Astrocyte (in vitro differentiated cells and primary cell): ENCODE results near the gene UPF2. TPM values are rescaled to one million over a fixed set of nuclear protein-coding genes. Genes with fewer than 3 reads are reported as not detected.

Source experiments
- DNase-seq: peaks from one replicate; pipeline ENCODE4 v3.0.0-alpha.2; 2010; ENCODE audit warnings: low read depth
- FAIRE-seq: peaks from 2 replicates; lab custom pipeline; 2011; peaks lifted over from hg19 to GRCh38; lab: Jason Lieb, UNC
- H2AFZ ChIP-seq: 2 replicates; pipeline ENCODE4 v1.6.0; 2012; ENCODE audit warnings: low read depth, low read length, inconsistent platforms
- H3K27ac ChIP-seq: 2 replicates; pipeline ENCODE4 v1.5.1; 2011; ENCODE audit warnings: low read depth, low read length, inconsistent platforms
- H3K27me3 ChIP-seq: 2 replicates; pipeline ENCODE4 v1.6.0; 2011; ENCODE audit warnings: low read length, inconsistent platforms; ENCODE audit not compliant: insufficient read depth
- H3K36me3 ChIP-seq: 2 replicates; pipeline ENCODE4 v1.5.1; 2011; ENCODE audit warnings: low read length, inconsistent platforms; ENCODE audit not compliant: insufficient read depth
- H3K4me1 ChIP-seq: 2 replicates; pipeline ENCODE4 v1.5.1; 2011; ENCODE audit warnings: low read length, inconsistent platforms; ENCODE audit not compliant: insufficient read depth
- H3K4me2 ChIP-seq: 2 replicates; pipeline ENCODE4 v1.6.0; 2012; ENCODE audit warnings: low read length, inconsistent platforms
- H3K4me3 ChIP-seq: 2 replicates; pipeline ENCODE4 v1.5.1; 2011; ENCODE audit warnings: low read depth, mild to moderate bottlenecking, low read length, inconsistent platforms; ENCODE audit not compliant: insufficient read depth
- H3K79me2 ChIP-seq: 2 replicates; pipeline ENCODE4 v1.6.0; 2012; ENCODE audit warnings: mild to moderate bottlenecking, low read length, inconsistent platforms; ENCODE audit not compliant: insufficient read depth
- H3K9ac ChIP-seq: 2 replicates; pipeline ENCODE4 v1.6.0; 2012; ENCODE audit warnings: mild to moderate bottlenecking, low read length, inconsistent platforms
- H3K9me3 ChIP-seq: 2 replicates; pipeline ENCODE4 v1.5.1; 2012; ENCODE audit warnings: low read depth, mild to moderate bottlenecking, low read length, inconsistent platforms; ENCODE audit not compliant: insufficient read depth
- H4K20me1 ChIP-seq: 2 replicates; pipeline ENCODE4 v1.6.0; 2012; ENCODE audit warnings: low read length, inconsistent platforms; ENCODE audit not compliant: insufficient read depth
- H3K27ac Mint-ChIP-seq: one replicate; pipeline ENCODE4 v1.8.0; 2021; ENCODE audit warnings: mild to moderate bottlenecking, mixed read lengths; ENCODE audit not compliant: unreplicated experiment
- H3K27me3 Mint-ChIP-seq: one replicate; pipeline ENCODE4 v1.8.0; 2021; ENCODE audit warnings: low read depth, mixed read lengths; ENCODE audit not compliant: unreplicated experiment
- H3K36me3 Mint-ChIP-seq: one replicate; pipeline ENCODE4 v1.8.0; 2021; ENCODE audit warnings: low read depth, mixed read lengths; ENCODE audit not compliant: unreplicated experiment
- H3K4me1 Mint-ChIP-seq: one replicate; pipeline ENCODE4 v1.8.0; 2021; ENCODE audit warnings: low read depth, mixed read lengths; ENCODE audit not compliant: unreplicated experiment
- H3K4me3 Mint-ChIP-seq: one replicate; pipeline ENCODE4 v1.8.0; 2021; ENCODE audit warnings: mild to moderate bottlenecking, moderate library complexity, mixed read lengths; ENCODE audit not compliant: unreplicated experiment
- H3K9me3 Mint-ChIP-seq: one replicate; pipeline ENCODE4 v1.8.0; 2021; ENCODE audit warnings: mild to moderate bottlenecking, mixed read lengths; ENCODE audit not compliant: unreplicated experiment
- CTCF ChIP-seq: IDR thresholded peaks from 2 replicates; pipeline ENCODE4 v1.5.1; 2011; ENCODE audit warnings: low read depth, mild to moderate bottlenecking, inconsistent platforms, low read length, moderate library complexity; ENCODE audit not compliant: insufficient read depth
- EZH2 ChIP-seq: IDR thresholded peaks from 2 replicates; pipeline ENCODE4 v1.6.1; 2012; ENCODE audit warnings: mild to moderate bottlenecking, low read length, inconsistent platforms; ENCODE audit not compliant: insufficient read depth
- total RNA-seq: library from RNA; stranded (reverse); gene quantifications from 2 replicates; pipeline ENCODE4 v1.2.1, GENCODE V29; 2021

Gene UPF2
- total RNA-seq, 1 donor from 2014 or later, result 23.2 TPM

GRCh38 chr10:12067336-12067735 lies 24.7 kb upstream of the UPF2 start:
- Mint-ChIP-seq H3K4me1 (peaks cover 7% of the 10 kb centered on the region), H3K27ac (peak overlapping the region; percentile 85), H3K36me3 (peaks cover 2% of the 10 kb centered on the region), H3K4me3 (no peak overlapping the region), H3K9me3 (peaks cover 4% of the 10 kb centered on the region), H3K27me3 (no peaks in the 10 kb centered on the region)
- Histone ChIP-seq H3K4me3 (no peak overlapping the region), H2AFZ (peak overlapping the region; percentile 60), H3K79me2 (peaks cover 16% of the 10 kb centered on the region), H3K4me2 (peak overlapping the region; percentile 79), H3K36me3 (no peaks in the 10 kb centered on the region), H3K4me1 (peaks cover 8% of the 10 kb centered on the region), H3K9me3 (no peaks in the 10 kb centered on the region), H3K9ac (peak overlapping the region; percentile 26), H4K20me1 (peaks cover 3% of the 10 kb centered on the region), H3K27ac (peak overlapping the region; percentile 52), H3K27me3 (no peaks in the 10 kb centered on the region)
- TF ChIP-seq EZH2, result no peak
- no peak for TF ChIP-seq CTCF
- peak; percentile 93 for DNase-seq
- FAIRE-seq, result peak; percentile 26

- no peak overlapping the region for H3K27ac Mint-ChIP-seq
- DNase-seq (no peak), FAIRE-seq (no peak)
- Histone ChIP-seq H3K4me3 (no peak overlapping the region), H3K27me3 (no peaks in the 10 kb centered on the region), H3K4me2 (no peak overlapping the region), H2AFZ (no peak overlapping the region), H3K4me1 (peaks cover 8% of the 10 kb centered on the region), H3K36me3 (no peaks in the 10 kb centered on the region), H3K9me3 (no peaks in the 10 kb centered on the region), H4K20me1 (no peaks in the 10 kb centered on the region), H3K27ac (no peak overlapping the region), H3K9ac (no peak overlapping the region), H3K79me2 (no peaks in the 10 kb centered on the region)
- peaks cover 7% of the 10 kb centered on the region for H3K4me1 Mint-ChIP-seq
- no peaks in the 10 kb centered on the region for H3K27me3 Mint-ChIP-seq
- TF ChIP-seq CTCF (no peak), EZH2 (no peak)
- H3K9me3 Mint-ChIP-seq, result peaks cover 4% of the 10 kb centered on the region
- H3K4me3 Mint-ChIP-seq, result no peak overlapping the region
- no peaks in the 10 kb centered on the region for H3K36me3 Mint-ChIP-seq
Measured at GRCh38 chr10:12063483-12063818, 20.8 kb upstream of the UPF2 start.

DNA sequence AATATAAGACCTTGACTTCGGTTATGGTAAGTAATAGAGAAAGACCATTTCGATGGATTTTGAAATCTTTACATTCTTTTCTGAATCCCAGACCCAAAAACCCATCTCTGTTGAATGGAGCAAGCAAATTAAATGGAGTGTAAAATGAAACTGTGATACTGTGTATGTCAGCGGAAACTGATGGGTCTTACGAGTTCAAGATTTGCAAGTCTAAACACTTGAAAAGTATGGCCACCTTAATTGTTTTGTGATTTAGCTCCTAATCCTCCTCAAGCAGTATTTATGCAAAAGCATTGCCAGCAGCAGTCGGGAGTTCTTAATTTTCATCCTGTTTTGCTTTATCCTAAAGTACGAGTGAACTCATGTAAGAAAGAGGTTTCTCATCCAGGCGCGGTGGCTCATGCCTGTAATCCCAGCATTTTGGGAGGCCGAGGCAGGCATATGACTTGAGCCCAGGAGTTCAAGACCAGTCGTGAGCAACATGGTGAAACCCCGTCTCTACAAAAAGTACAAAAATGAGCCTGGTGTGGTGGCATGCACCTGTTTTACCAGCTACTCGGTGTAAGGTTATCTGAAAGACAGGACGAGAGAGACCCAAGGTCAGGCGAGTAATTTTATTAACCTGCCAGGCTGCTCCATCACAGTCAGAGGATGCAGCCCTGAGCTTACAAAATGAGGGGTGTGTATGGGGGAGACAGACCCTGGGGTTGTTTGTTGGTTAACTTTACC lies 20.3 kb upstream of the UPF2 start:
- Mint-ChIP-seq H3K4me1 (peaks cover 4% of the 10 kb centered on the region), H3K27ac (no peak overlapping the region), H3K9me3 (peaks cover 2% of the 10 kb centered on the region), H3K27me3 (no peaks in the 10 kb centered on the region), H3K36me3 (no peaks in the 10 kb centered on the region), H3K4me3 (no peak overlapping the region)
- H2AFZ ChIP-seq, result peak overlapping the region; percentile 13
- DNase-seq (no peak), FAIRE-seq (no peak)
- peaks cover 8% of the 10 kb centered on the region for H3K4me1 ChIP-seq
- H3K79me2 ChIP-seq, result no peaks in the 10 kb centered on the region
- TF ChIP-seq CTCF (no peak), EZH2 (no peak)
- no peaks in the 10 kb centered on the region for H3K9me3 ChIP-seq
- no peak overlapping the region for H3K27ac ChIP-seq
- H3K27me3 ChIP-seq, result no peaks in the 10 kb centered on the region
- H4K20me1 ChIP-seq, result no peaks in the 10 kb centered on the region
- H3K9ac ChIP-seq, result no peak overlapping the region
- H3K4me2 ChIP-seq, result no peak overlapping the region
- no peak overlapping the region for H3K4me3 ChIP-seq
- no peaks in the 10 kb centered on the region for H3K36me3 ChIP-seq
